AG04450 (cell line): Measurements from ENCODE around the gene MPDU1. TPM values are rescaled to one million over a fixed set of nuclear protein-coding genes. Genes with fewer than 3 reads are reported as not detected.
"Not testable (repeated sequence)": the region's sequence is repeated elsewhere in the genome, so short reads cannot be mapped to it uniquely, and the experiment has no call there.

Experiments used
- CTCF ChIA-PET: fragments of 300-600, 350-600 bp; formaldehyde crosslinking; extraction: SDS; loops from one replicate; lab custom pipeline; 2022; ENCODE audit warnings: antibody characterized with exemption, inconsistent platforms; lab: Charles Lee
- POLR2A ChIA-PET: fragments of 350-600 bp; formaldehyde crosslinking; extraction: SDS; loops from one replicate; lab custom pipeline; 2021; ENCODE audit warnings: antibody characterized with exemption, inconsistent platforms; lab: Yijun Ruan, JAX
- DNase-seq: peaks from one replicate; pipeline ENCODE4 v3.0.0-alpha.2; 2011; ENCODE audit warnings: low read depth, low spot score
- H3K27ac ChIP-seq: one replicate; pipeline ENCODE4 v1.5.1; 2012; ENCODE audit warnings: low read depth, low read length, control low read depth
- H3K27me3 ChIP-seq: one replicate; pipeline ENCODE4 v1.6.0; 2012; ENCODE audit warnings: low read length; ENCODE audit not compliant: control insufficient read depth, insufficient read depth
- H3K4me3 ChIP-seq: 2 replicates; pipeline ENCODE4 v1.5.1; 2011; ENCODE audit warnings: mild to moderate bottlenecking, low read depth, low read length, control low read depth
- H3K9me3 ChIP-seq: 2 replicates; pipeline ENCODE4 v1.5.1; 2012; ENCODE audit warnings: low read length; ENCODE audit not compliant: control insufficient read depth, insufficient read depth
- CTCF ChIP-seq: IDR thresholded peaks from 2 replicates; pipeline ENCODE4 v1.5.1; 2011; ENCODE audit warnings: low read depth, low read length, control low read depth, inconsistent platforms
- polyA plus RNA-seq: library from polyadenylated mRNA; depleted of rRNA; stranded (reverse); fragments of >200 nt; gene quantifications from 2 replicates; pipeline ENCODE4 v1.2.3, GENCODE V29; 2011

Gene MPDU1
- polyA plus RNA-seq, 1 experiment, result 131 TPM

DNA sequence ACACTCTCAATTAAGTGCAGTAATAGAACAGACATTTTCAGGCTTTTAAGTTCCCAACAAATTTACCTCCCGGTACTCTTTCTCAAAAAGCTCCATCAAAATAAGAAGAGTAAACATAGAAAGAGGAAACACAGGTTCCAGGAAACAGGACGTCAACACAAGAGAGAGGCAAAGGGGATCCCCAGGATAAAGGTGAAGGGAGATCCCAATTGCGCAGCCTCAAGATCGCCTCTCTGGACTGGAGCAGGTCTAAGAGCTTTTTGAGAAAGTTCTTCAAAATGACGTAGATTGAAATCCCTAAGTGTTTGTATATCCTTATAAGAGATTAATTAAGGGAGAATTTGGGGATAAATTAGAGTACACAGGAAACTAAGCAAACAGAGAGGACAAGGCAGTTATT lies 35.0 kb downstream of the MPDU1 start:
- ChIA-PET CTCF (interaction anchor here (0.7 to 1.2 kb wide), 2 partner anchors 69 to 442 kb away, joined by 5 read pairs; no protein-coding TSS in a partner anchor), POLR2A (no interaction called here)
- Histone ChIP-seq H3K9me3 (no peaks in the 10 kb centered on the region; the same call in 1 of the 2 replicates), H3K4me3 (no peak overlapping the region), H3K27me3 (peaks cover 3% of the 10 kb centered on the region), H3K27ac (no peak overlapping the region)
- TF ChIP-seq CTCF, result no peak
- no peak for DNase-seq

DNA sequence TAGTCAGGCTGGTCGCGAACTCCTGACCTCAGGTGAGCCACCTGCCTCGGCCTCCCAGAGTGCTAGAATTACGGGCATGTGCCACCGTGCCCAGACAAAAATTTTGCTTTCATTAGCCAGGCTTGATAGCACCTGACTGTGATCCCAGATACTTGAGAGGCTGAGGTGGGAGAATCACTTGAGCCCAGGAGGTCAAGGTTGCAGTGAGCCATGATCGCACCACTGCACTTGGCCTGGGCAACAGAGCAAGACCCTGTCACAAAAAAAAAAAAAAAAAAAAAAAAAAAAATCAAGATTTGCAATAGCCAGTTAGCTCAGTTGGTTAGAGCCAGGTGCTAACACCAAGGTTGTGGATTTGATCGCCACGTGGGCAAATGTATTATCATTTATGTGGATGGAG lies 37.2 kb downstream of the MPDU1 start:
- ChIA-PET POLR2A (no interaction called here), CTCF (interaction anchor here (1.9 to 2.8 kb wide), 2 partner anchors 11 to 67 kb away, joined by 6 to 17 read pairs; no protein-coding TSS in a partner anchor)
- no peak for DNase-seq
- no peak for TF ChIP-seq CTCF
- H3K9me3 ChIP-seq, result no peaks in the 10 kb centered on the region
- H3K27me3 ChIP-seq, result peaks cover 3% of the 10 kb centered on the region
- H3K4me3 ChIP-seq, result no peak overlapping the region
- no peak overlapping the region for H3K27ac ChIP-seq

GRCh38 chr17:7623661-7624060 lies 40.0 kb downstream of the MPDU1 start:
- DNase-seq, result no peak
- H3K4me3 ChIP-seq, result no peak overlapping the region
- H3K27me3 ChIP-seq, result peaks cover 3% of the 10 kb centered on the region
- H3K27ac ChIP-seq, result no peak overlapping the region
- CTCF ChIA-PET, result no interaction called here
- no peaks in the 10 kb centered on the region for H3K9me3 ChIP-seq
- POLR2A ChIA-PET, result no interaction called here
- TF ChIP-seq CTCF, result no peak

DNA sequence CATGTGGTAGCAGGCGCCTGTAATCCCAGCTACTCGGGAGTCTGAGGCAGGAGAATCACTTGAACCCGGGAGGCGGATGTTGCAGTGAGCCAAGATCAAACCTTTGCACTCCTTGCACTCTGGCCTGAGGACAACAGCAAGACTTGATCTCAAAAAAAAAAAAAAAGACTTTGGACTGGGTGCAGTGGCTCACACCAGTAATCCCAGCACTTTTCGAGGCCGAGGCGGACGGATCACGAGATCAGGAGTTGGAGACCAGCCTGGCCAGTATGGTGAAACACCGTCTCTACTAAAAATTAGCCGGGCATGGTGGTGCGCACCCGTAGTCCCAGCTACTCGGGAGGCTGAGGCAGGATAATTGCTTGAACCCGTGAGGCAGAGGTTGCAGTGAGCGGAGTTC lies 42.1 kb downstream of the MPDU1 start:
- H3K27me3 ChIP-seq, POLR2A ChIA-PET, H3K9me3 ChIP-seq, DNase-seq, H3K4me3 ChIP-seq, H3K27ac ChIP-seq: not testable (repeated sequence)
- CTCF ChIA-PET, result interaction anchor here (1.5 kb wide), 1 partner anchor 59 kb away, joined by 3 read pairs; no protein-coding TSS in a partner anchor

DNA sequence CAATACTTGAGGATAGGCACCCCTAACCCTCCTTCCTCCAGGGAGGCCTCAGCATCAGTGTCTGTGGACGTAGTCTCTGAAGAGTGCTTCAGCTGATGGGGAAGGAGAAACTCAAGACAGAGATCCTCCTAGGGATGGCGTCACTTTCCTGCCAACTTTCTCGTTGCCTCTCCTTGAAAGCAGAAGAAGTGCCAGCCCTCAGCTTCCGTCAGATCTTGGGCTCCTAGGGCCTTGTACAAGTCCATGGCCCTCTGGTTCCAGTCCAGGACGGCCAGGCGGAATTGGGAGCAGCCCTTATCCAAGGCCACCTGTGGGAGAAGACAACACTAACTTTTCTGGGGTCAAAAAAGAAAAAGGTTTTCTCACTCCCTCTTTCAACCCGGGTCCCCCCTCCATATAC lies 42.7 kb downstream of the MPDU1 start:
- H3K9me3 ChIP-seq, result no peaks in the 10 kb centered on the region
- no peak for DNase-seq
- ChIA-PET POLR2A (interaction anchor here (2.1 kb wide), 1 partner anchor 61 kb away, joined by 40 read pairs; the partner anchor contains the start of genes TP53 and WRAP53), CTCF (interaction anchor here (1.2 to 1.8 kb wide), 3 partner anchors 37 to 62 kb away, joined by 3 to 17 read pairs (median 4); partner anchors contain the start of genes TP53 and WRAP53)
- TF ChIP-seq CTCF, result no peak
- H3K4me3 ChIP-seq, result peak overlapping the region; percentile 86
- no peak overlapping the region for H3K27ac ChIP-seq
- no peaks in the 10 kb centered on the region for H3K27me3 ChIP-seq
